Activated naive CD8-positive, alpha-beta T cell treated with anti-CD3 and anti-CD28 coated beads for 36 hours (primary cell): ENCODE measurements around the gene PGGHG. TPM values are rescaled to one million over a fixed set of nuclear protein-coding genes. Genes with fewer than 3 reads are reported as not detected.
A peak's percentile ranks its signal among the peaks of the same experiment; 100 is the strongest.
"Not testable (repeated sequence)": the region's sequence is repeated elsewhere in the genome, so short reads cannot be mapped to it uniquely, and the experiment has no call there.

Experiments used
- DNase-seq: peaks from one replicate; pipeline ENCODE4 v3.0.0; 2021
- H3K27ac Mint-ChIP-seq: one replicate; pipeline ENCODE4 v1.8.0; 2022; ENCODE audit warnings: mild to moderate bottlenecking, moderate library complexity, mixed read lengths
- H3K27me3 Mint-ChIP-seq: one replicate; pipeline ENCODE4 v1.8.0; 2022; ENCODE audit warnings: mild to moderate bottlenecking, mixed read lengths
- H3K36me3 Mint-ChIP-seq: one replicate; pipeline ENCODE4 v1.8.0; 2021; ENCODE audit warnings: mild to moderate bottlenecking, mixed read lengths
- H3K4me1 Mint-ChIP-seq: one replicate; pipeline ENCODE4 v1.8.0; 2021; ENCODE audit warnings: mixed read lengths
- H3K4me3 Mint-ChIP-seq: one replicate; pipeline ENCODE4 v1.8.0; 2022; ENCODE audit warnings: mild to moderate bottlenecking, moderate library complexity, mixed read lengths
- H3K9me3 Mint-ChIP-seq: one replicate; pipeline ENCODE4 v1.8.0; 2022; ENCODE audit warnings: mixed read lengths
- total RNA-seq, 2 experiments: library from RNA; stranded (reverse); gene quantifications; one replicate each; pipeline ENCODE4 v1.2.3, GENCODE V29; 2021

The PGGHG gene
- total RNA-seq, 2 experiments from 2014 or later, result 206 to 209 TPM

DNA sequence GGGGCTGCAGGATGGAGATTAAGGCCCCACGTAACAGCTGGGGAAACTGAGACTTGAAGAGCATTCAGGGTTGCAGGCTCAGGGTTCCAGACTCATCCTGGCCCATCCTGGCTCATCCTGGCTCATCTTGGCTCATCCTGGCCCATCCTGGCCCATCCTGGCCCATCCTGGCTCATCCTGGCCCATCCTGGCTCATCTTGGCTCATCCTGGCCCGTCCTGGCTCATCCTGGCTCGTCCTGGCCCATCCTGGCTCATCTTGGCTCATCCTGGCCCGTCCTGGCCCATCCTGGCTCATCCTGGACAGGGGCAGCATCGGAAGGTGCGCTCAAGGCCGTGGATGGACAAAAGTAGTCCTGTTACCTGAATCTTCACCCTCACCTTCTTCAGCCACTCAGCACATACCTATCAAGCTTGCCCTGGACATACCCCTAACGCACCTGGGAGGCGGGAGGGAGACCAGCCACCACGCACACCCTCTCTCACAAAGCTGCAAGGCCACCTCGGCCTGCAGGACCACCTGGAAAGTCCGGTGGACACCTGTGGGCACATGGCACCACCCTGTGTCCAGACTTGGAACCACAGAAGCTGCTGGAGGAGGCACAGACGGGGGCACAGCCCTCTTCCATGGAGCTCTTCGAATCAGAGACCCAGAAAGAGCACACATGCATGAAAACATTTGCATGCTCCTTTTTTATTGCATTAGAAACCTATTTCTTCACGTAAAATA, 31.0 kb upstream of the PGGHG start:
- H3K36me3 Mint-ChIP-seq, result peaks cover 7% of the 10 kb centered on the region
- DNase-seq, result no peak
- no peak overlapping the region for H3K4me3 Mint-ChIP-seq
- no peaks in the 10 kb centered on the region for H3K4me1 Mint-ChIP-seq
- no peak overlapping the region for H3K27ac Mint-ChIP-seq
- no peaks in the 10 kb centered on the region for H3K27me3 Mint-ChIP-seq
- H3K9me3 Mint-ChIP-seq, result no peaks in the 10 kb centered on the region

DNA sequence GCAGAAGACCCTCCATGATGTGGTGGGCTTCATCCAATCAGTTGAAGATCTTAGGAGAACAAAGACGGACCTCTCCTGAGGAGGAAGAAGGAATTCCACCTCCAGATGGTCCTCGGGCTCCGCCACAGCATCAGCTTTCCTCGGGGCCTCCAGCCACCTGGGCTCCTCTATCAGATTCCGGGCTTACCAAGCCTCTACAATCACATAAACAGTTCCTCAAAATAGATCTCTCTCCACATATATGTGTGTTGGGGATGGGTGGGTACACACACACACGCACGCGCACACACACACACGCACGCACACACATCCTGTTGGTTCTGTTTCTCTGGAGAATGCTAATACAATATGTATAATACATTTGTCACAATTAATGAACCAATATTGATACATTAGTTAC, 29.5 kb upstream of the PGGHG start:
- Mint-ChIP-seq H3K4me1 (peaks cover 3% of the 10 kb centered on the region), H3K27me3 (no peaks in the 10 kb centered on the region), H3K9me3 (no peaks in the 10 kb centered on the region), H3K36me3 (no peaks in the 10 kb centered on the region), H3K4me3 (no peak overlapping the region), H3K27ac (no peak overlapping the region)
- DNase-seq, result no peak

DNA sequence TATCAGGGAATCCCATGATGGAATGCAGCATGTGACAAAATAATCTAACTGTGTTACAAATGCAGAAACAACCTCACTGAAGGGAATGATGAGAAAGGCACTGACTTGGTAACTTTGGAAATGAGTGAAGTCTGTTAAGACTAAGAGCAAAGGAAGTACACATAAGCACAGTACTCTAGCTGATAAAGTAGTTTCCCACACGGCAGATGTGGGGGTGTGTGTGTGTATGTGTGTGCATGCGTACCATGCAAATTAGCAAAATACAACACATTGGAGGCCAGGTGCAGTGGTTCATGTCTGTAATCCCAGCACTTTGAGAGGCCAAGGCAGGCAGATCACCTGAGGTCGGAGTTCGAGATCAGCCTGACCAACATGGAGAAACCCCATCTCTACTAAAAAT, 27.3 kb upstream of the PGGHG start:
- no peaks in the 10 kb centered on the region for H3K27me3 Mint-ChIP-seq
- no peaks in the 10 kb centered on the region for H3K9me3 Mint-ChIP-seq
- H3K27ac Mint-ChIP-seq, result no peak overlapping the region
- DNase-seq, result no peak
- H3K4me1 Mint-ChIP-seq, result peaks cover 5% of the 10 kb centered on the region
- H3K4me3 Mint-ChIP-seq, result no peak overlapping the region
- peaks cover 1% of the 10 kb centered on the region for H3K36me3 Mint-ChIP-seq

DNA sequence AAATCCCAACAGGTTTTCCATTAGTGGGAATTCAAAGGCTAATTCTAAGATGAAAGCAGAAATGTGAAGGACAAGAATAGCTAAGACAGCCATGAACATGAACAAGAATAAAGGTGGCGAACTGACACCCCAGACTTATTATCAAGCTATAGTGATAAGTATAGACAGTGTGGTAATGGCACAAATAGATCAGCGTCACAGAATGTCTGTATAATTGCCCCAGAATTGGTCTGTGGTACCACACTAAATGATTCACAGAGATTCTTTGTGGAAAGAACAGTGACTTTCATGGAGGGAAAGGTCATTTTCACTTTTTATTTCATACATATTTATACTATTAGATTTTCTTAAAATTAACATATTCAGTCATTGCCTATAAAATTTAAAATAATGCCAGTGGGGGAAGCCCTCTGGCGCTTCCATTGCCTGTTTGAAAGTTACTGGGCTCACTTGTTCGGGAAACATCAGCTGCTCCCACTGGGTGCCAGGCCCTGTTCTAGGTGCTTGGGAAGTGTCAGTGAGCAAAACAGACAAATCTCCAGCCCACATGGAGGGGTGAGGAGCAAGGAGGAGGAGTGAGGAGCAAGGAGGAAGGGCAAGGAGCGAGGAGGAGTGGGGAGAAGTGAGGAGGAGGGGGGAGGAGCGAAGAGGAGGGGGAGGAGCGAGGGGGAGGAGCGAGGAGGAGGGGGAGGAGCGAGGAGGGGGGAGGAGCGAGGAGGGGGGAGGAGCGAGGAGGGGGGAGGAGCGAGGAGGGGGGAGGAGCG, 22.1 kb upstream of the PGGHG start:
- DNase-seq, result peak; percentile 32

DNA sequence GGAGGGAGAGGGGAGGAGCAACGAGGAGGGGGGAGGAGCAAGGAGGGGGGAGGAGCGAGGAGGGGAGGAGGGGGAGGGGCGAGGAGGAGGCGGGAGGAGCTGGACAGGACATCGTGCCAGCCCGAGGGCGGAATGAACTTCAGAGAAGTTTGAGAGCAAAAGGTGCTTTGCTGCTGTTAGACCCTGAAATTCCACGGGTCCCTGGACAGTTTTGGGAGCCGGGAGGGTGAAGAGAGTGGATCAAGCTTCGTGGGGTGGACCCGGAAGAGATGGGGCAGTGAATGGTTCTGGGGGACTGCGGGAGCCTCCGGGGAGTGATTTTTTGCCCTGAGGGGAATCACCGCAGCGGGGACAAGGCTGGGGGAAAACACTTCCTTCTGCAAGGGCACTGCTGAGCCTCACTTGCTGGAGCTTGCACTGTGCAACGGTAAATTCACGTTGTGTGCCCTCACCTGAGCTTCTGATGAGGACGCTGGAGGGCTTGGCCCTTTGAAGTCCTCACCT, 21.4 kb upstream of the PGGHG start:
- Mint-ChIP-seq H3K27me3 (no peaks in the 10 kb centered on the region), H3K4me3 (peak overlapping the region; percentile 86), H3K4me1 (peaks cover 34% of the 10 kb centered on the region), H3K36me3 (peaks cover 1% of the 10 kb centered on the region), H3K27ac (peak overlapping the region; percentile 97), H3K9me3 (no peaks in the 10 kb centered on the region)
- peak; percentile 58 for DNase-seq

More for the DNA sequence above, 22.1 kb upstream of the PGGHG start:
- Mint-ChIP-seq H3K27ac (peak overlapping the region; percentile 97), H3K36me3 (peaks cover 1% of the 10 kb centered on the region), H3K4me3 (peak overlapping the region; percentile 81), H3K27me3 (no peaks in the 10 kb centered on the region), H3K9me3 (no peaks in the 10 kb centered on the region), H3K4me1 (peaks cover 34% of the 10 kb centered on the region)

DNA sequence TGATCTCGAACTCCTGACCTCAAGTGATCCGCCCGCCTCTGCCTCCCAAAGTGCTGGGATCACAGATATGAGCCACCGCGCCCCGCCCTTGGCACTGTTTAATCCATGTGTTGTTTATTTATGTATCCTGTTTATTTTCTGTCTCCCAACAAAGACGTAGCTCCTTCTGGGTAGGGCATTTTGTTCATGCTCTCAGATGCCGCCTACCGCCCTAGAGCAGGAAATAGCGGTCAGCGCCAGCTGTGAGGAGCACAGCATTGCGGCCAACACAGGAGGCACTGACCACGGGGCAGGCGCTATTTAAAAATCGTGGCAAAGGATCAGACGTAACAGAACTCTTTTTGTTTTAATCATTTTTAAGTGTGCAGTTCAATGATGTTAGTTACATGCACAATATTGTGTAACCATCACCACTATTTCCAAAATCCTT, 20.2 kb upstream of the PGGHG start:
- peak; percentile 54 for DNase-seq
- H3K9me3 Mint-ChIP-seq, H3K36me3 Mint-ChIP-seq, H3K27me3 Mint-ChIP-seq: not testable (repeated sequence)
- Mint-ChIP-seq H3K27ac (peak overlapping the region; percentile 97), H3K4me3 (peak overlapping the region; percentile 86), H3K4me1 (peaks cover 34% of the 10 kb centered on the region)

DNA sequence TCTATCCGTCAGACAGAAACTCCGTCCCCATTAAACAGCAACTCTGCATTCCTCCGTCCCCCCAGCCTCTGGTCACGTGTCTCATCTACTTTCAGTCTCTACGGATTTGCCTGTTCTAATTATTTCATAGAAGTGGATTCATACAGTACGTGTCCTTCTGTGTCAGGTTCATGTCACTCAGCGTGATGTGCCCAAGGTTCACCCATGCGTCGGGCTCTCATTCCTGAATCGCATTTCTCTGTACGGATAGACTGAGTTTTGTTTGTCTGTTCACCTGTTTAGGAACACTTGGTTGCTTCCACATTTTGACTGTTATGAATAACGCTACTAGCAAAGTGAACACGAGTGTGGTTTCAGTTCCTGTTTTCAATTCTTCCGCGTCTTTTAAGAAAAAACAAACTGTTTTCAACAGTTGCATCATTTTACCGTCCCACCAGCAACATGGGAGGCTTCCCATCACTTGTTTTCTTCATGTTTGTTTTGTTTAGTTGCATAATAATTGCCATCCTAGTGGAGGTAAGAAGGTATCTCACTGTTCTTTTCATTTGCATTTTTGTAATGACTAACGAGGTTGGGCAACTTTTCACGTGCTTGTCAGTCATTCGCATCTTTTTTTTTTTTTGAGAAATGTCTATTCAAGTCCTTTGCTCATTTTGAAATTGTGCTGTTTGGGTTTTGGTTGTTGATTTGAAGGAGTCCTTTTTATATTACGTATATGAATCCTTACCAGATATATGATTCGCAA, 19.6 kb upstream of the PGGHG start:
- Mint-ChIP-seq H3K36me3 (peaks cover 1% of the 10 kb centered on the region), H3K27ac (peak overlapping the region; percentile 97), H3K4me1 (peaks cover 31% of the 10 kb centered on the region), H3K27me3 (no peaks in the 10 kb centered on the region), H3K9me3 (no peaks in the 10 kb centered on the region), H3K4me3 (peak overlapping the region; percentile 86)
- DNase-seq, result peak; percentile 54

DNA sequence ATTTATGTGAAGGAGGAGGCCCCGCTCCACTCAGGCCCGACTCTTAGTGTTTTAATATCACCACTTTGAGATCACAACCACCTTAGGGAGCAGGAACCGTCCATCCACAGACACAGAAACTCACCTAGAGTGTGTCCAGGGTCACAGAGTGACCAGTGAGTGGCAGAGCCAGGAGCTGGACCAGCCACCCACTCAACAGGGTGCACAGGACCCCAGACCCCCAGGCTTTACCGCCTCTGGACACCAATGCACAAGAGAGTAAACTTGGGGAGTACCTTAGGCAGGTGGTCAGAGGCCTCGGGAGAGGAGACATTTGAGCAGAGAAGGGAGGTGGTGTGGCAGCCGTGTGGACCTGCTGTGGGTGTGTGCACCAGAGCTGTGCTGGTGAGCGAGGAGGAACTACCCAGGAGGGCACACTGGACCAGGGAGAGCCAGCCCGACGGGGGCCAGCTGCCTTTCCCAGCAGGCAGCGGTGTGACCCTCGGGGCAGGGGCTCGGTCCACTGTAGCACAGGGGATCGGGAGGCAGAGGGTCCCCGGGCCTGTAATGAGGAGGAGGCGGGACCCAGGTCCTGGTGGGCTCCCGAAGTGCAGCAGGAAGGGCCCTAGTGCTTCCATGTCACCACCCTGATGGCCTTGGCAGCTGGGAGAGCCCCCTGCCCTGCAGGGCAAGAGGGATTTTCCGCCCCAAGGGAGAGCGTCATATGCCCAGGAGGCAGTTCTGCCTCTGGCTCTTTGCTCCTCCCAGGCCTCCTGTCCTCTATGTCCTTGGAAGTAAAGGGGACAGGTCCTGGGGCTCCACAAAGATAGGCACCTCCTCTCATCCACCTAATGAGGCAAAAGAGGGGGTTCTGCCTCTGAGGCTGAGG, 18.2 kb upstream of the PGGHG start:
- Mint-ChIP-seq H3K27me3 (no peaks in the 10 kb centered on the region), H3K9me3 (no peaks in the 10 kb centered on the region), H3K36me3 (no peaks in the 10 kb centered on the region), H3K27ac (peak overlapping the region; percentile 63), H3K4me1 (peaks cover 34% of the 10 kb centered on the region), H3K4me3 (no peak overlapping the region)
- DNase-seq, result no peak

DNA sequence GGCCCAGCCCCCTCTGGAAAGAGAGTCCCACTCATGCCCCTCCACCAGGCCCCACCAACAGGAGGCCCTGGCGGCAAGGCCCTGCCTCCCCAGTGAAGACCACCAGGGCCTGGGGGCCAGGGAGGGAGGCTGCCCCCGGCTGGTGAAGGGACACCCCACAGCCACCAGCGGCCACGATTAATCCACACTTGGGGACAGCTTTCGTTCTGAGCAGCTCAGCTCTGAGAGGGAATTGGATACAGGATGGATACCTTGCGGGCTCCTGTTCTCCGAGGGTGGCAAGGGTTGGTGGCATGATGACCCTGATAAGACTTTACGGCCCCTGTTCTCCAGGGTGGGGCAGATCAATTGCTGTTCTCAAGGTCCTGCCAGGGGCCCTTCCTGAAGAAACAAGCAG, 17.6 kb upstream of the PGGHG start:
- Mint-ChIP-seq H3K4me1 (peaks cover 34% of the 10 kb centered on the region), H3K36me3 (peaks cover 2% of the 10 kb centered on the region), H3K9me3 (peaks cover 5% of the 10 kb centered on the region), H3K27me3 (no peaks in the 10 kb centered on the region), H3K27ac (no peak overlapping the region), H3K4me3 (no peak overlapping the region)
- no peak for DNase-seq

DNA sequence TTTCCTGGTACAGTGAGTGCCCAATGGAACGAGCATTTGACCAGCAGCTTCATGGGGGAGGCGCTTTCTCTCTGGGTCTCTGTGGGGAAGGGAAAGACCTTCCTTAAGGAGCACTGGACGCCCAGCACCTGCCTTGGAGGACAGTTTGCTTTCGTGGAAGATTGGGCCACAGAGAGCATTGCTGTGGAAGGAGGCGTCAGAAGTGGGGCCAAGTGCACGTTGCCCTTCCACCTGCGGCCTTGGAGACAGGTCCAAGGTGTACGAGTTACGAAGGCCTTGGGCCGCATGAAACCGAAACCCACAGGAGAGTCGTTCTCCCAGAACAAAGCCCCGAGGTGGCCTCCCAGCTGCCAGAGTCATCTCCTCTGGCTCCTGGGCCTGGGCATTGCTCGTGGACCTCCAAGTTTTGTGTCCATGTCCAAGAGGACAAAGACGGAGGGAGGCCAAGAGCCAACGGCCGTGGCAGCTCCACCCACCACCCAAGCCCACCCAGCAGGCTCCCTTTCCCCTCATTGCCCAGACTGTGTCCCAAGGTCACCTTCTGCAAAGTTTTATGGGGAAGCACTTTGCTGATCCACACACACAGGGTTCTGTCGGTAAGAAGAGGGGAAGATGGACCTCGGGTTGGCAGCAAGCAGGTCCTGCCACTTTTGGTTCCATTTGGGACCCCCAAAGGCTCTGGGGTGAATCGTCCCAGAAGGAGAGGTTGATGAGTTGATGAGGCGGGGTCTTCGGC, 16.6 kb upstream of the PGGHG start:
- no peak overlapping the region for H3K27ac Mint-ChIP-seq
- DNase-seq, result no peak
- H3K9me3 Mint-ChIP-seq, result peaks cover 10% of the 10 kb centered on the region
- H3K27me3 Mint-ChIP-seq, result no peaks in the 10 kb centered on the region
- H3K4me1 Mint-ChIP-seq, result peaks cover 28% of the 10 kb centered on the region
- no peak overlapping the region for H3K4me3 Mint-ChIP-seq
- H3K36me3 Mint-ChIP-seq, result peaks cover 12% of the 10 kb centered on the region

DNA sequence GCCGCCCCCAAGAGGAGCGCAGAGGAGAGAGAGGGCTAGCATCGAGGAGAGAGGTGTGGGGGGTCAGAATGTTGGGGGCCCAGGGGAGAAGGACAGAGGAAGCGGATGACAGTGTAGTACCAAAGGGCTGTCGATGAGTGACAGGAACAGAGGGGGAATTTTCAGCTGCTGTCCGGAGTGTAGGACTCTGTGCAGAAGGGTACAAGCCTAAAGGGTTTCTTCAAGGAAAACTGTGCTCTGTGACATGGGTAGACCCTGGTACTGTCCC, 16.1 kb upstream of the PGGHG start:
- no peak overlapping the region for H3K27ac Mint-ChIP-seq
- H3K4me1 Mint-ChIP-seq, result peaks cover 30% of the 10 kb centered on the region
- no peak for DNase-seq
- H3K36me3 Mint-ChIP-seq, result peaks cover 17% of the 10 kb centered on the region
- H3K27me3 Mint-ChIP-seq, result no peaks in the 10 kb centered on the region
- H3K4me3 Mint-ChIP-seq, result no peak overlapping the region
- peaks cover 14% of the 10 kb centered on the region for H3K9me3 Mint-ChIP-seq

DNA sequence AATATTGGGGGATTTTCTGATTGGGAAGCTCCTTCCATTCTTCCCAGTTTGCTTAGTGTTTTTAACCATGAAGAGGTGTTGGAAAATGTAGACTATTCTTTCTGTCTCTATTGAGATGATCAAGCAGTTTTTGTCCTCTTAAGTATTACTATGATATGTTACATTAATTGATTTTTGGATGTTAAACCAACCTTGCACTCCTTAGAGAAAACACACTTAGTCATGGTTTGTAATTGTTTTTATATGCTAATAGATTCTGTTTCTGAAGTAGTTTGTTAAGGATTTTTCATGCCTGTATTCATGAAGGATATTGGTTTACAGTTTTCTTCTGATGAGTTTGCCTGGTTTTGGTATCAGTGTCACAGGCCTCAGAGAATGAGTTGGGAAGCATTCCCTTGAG, 12.7 kb upstream of the PGGHG start:
- Mint-ChIP-seq H3K27me3 (peaks cover 8% of the 10 kb centered on the region), H3K36me3 (peaks cover 25% of the 10 kb centered on the region), H3K4me1 (peaks cover 19% of the 10 kb centered on the region), H3K9me3 (peaks cover 16% of the 10 kb centered on the region), H3K4me3 (no peak overlapping the region), H3K27ac (no peak overlapping the region)
- DNase-seq, result no peak

DNA sequence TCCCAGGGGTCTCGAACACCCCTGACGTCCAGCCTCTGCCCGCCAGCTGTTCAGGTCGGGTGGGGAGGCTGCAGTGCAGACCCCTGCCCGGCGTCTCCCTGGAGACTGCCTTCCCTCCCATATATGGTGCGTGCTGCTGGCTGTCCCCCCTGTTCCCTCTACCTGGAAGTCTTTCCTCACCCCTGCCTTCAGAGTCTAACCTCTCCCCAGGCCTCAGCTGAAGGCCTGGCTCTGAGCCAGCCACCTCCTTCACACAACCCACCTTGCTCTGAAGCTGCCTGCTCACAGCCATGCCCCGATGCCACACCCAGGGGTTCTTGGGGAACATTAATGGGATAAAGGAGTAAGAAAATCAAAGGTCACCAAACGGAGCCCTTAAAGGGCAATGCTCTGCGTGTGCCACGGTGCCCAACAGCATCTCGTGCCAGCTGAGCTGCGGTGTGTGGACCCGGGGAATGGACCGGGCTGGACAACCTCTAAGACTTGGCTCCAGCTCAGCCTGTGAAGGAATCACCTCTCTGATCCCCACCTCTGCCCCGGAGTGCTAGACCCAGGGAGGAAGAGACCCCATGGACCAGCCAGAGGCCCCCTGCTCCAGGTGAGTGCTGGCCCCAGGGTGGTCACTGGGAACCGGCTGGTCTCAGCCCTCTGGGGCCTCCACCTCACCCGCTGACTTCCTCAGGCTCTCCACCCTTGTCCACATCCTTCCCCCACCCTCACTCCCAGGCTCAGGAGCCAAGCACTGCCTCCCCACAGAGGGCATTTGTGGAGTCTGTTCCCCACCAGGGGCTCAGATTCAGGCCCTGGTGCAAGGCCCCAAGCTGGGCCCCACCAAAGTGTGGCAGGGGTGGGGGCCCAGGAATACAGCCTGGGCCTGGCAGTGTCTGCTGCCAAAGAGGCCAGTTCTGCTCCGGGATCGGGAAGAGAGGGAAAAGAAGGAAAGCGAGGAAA, 10.7 kb upstream of the PGGHG start, which contains the start of gene NLRP6:
Gene NLRP6, plus strand, starts transcription at position 407 of the 951 bp plus-strand sequence. Its CDS starts 163 bp downstream, at position 570.
- H3K27ac Mint-ChIP-seq, result peak within 1 kb of the TSS; percentile 90
- H3K36me3 Mint-ChIP-seq, result peaks cover 36% of the 10 kb centered on the region
- H3K4me1 Mint-ChIP-seq, result peaks cover 35% of the 10 kb centered on the region
- peaks cover 21% of the 10 kb centered on the region for H3K27me3 Mint-ChIP-seq
- DNase-seq, result no peak
- peaks cover 16% of the 10 kb centered on the region for H3K9me3 Mint-ChIP-seq
- H3K4me3 Mint-ChIP-seq, result peak within 1 kb of the TSS; percentile 89
